KOPT-K1 (cell line): ENCODE data around the gene SLC43A1.
A peak's percentile ranks its signal among the peaks of the same experiment; 100 is the strongest.
"Not testable (repeated sequence)": the region's sequence is repeated elsewhere in the genome, so short reads cannot be mapped to it uniquely, and the experiment has no call there.

Experiments used
- H3K27ac ChIP-seq: fragments of 200-600 bp; sonication (generic); 2 replicates; pipeline ENCODE4 v1.5.1; 2016; ENCODE audit warnings: antibody characterized with exemption, mild to moderate bottlenecking, low read depth, low read length; ENCODE audit not compliant: poor library complexity, severe bottlenecking
- H3K36me3 ChIP-seq: fragments of 200-600 bp; sonication (generic); 2 replicates; pipeline ENCODE4 v1.5.1; 2017; ENCODE audit warnings: antibody characterized with exemption, mild to moderate bottlenecking, low read length, moderate library complexity; ENCODE audit not compliant: insufficient read depth
- H3K9me3 ChIP-seq: fragments of 200-600 bp; sonication (generic); 2 replicates; pipeline ENCODE4 v1.5.1; 2017; ENCODE audit warnings: antibody characterized with exemption, low read length, mild to moderate bottlenecking; ENCODE audit not compliant: insufficient read depth, poor library complexity, severe bottlenecking

SLC43A1 gene

GRCh38 chr11:57539342-57539741 lies 23.8 kb upstream of the SLC43A1 start:
- peaks cover 46% of the 10 kb centered on the region; the same call in 1 of the 2 replicates for H3K36me3 ChIP-seq
- H3K27ac ChIP-seq: no peak overlapping the region
- no peaks in the 10 kb centered on the region for H3K9me3 ChIP-seq

GRCh38 chr11:57536947-57537619 lies 21.6 kb upstream of the SLC43A1 start, which contains the start of gene SMTNL1:
SMTNL1 (plus strand) TSS chr11:57537595; CDS start chr11:57542643, 5,048 bp downstream.
- Histone ChIP-seq H3K27ac (no peak within 1 kb of the TSS), H3K9me3 (no peaks in the 10 kb centered on the region), H3K36me3 (peaks cover 30% of the 10 kb centered on the region; the same call in 1 of the 2 replicates)

DNA sequence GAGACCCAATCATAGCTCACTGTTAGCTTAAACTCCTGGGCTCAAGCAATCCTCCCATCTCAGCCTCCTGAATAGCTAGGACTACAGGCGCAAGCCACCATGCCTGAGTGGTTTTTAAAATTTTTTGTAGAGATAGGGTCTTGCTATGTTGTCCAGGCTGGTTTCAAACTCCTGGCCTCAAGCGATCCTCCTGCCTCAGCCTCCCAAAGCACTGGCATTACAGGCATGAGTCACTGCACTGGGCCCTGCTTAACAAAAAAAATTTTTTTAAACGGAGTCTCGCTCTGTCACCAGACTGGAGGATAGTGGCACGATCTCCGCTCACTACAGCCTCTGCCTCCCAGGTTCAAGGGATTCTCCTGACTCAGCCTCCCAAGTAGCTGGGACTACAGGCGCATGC lies 18.9 kb upstream of the SLC43A1 start:
- H3K27ac ChIP-seq, H3K9me3 ChIP-seq: not testable (repeated sequence)
- H3K36me3 ChIP-seq: peaks cover 14% of the 10 kb centered on the region; the same call in 1 of the 2 replicates

DNA sequence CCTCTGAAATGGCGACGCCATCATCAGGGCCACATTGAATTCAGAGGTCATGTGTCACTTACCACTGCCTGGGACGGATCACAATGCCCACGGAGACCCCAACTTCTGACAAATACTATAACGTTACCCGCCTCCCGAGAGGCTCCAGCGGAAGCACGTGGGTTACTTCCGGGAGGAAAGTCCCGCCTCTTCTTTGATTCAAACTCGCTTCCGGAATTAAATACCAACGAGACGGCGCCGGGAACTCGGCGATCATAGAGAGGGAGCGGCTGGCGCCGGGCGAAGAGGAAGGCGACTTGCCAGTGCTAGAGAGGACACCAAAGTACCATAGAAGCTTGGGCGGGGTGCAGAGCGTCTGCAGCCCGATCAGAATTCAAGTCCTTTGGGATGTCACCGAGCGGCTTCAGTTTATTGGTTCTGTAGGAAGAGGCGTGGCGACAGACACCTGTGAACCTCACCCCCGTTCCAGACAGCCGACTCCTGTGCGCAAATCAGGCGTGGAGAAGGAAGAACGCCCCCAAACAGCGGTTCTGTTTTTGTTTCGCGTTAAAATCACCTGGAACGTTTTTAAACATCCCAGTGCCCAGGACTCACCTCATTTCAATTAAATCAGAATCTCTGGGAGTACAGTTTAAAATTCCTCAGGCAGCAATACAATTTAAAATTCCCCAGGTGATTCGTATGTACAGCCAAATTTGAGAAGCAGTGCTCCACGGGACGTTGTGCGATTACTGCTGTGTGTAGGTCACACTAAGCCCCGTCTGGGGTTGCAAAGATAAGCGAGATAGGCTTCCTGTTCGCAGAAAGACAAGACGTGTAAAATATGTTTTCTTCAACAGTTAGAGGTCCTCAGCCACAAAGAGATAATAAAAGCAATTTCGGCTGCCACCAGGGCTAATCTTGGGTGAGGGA lies 15.3 kb upstream of the SLC43A1 start, which contains the start of gene TIMM10:
Gene TIMM10 (minus strand): TSS at position 159 of the 912 bp plus-strand sequence. CDS start 565 bp downstream, outside the sequence.
- H3K36me3 ChIP-seq: peaks cover 24% of the 10 kb centered on the region
- H3K27ac ChIP-seq: peak within 1 kb of the TSS; percentile 79
- H3K9me3 ChIP-seq: no peaks in the 10 kb centered on the region

GRCh38 chr11:57530215-57530595 lies 14.7 kb upstream of the SLC43A1 start:
- H3K9me3 ChIP-seq: no peaks in the 10 kb centered on the region
- H3K27ac ChIP-seq: peak overlapping the region; percentile 79
- H3K36me3 ChIP-seq: peaks cover 26% of the 10 kb centered on the region

DNA sequence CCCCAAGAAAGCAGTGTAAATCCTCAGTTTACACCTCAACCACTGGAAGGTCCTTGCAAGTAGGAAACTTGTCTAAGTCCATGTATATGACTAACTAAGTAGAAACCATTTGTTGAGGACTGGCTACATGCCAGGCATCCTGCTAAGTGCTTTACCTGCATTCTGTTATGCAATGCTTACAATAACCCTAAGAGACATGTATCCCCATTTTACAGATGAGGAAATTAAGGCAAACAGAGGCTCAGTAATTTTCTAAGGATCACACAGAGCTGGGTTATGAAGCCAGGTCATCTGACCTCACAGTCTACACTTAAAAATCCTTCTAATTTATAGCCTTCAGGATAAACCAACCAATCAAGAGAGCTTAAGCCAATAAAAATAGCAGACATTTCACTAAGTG lies 13.5 kb upstream of the SLC43A1 start:
- Histone ChIP-seq H3K9me3 (no peaks in the 10 kb centered on the region), H3K27ac (no peak overlapping the region), H3K36me3 (peaks cover 32% of the 10 kb centered on the region)

GRCh38 chr11:57527056-57527631 lies 11.6 kb upstream of the SLC43A1 start:
- Histone ChIP-seq H3K36me3 (peaks cover 32% of the 10 kb centered on the region), H3K27ac (no peak overlapping the region), H3K9me3 (no peaks in the 10 kb centered on the region)

DNA sequence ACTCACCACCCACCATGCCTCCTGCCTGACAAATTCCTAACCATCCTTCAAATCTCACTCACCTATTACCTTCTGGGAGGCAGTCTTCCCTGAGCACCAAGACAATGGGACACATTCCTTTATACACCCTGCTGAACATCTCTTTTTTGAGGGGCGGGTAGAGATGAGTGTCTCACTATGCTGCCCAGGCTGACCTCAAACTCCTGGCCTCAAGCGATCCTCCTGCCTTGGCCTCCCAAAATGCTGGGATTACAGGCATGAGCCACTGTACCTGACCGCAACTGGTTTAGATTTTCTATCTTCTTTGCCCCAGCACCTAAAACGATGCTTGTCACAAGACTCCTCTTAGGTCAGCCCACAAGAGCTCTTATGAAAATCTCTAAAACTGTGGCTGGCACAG lies 7.9 kb upstream of the SLC43A1 start:
- H3K9me3 ChIP-seq: no peaks in the 10 kb centered on the region
- H3K27ac ChIP-seq: no peak overlapping the region
- peaks cover 25% of the 10 kb centered on the region for H3K36me3 ChIP-seq

- H3K36me3 ChIP-seq: peaks cover 8% of the 10 kb centered on the region; the same call in 1 of the 2 replicates
- H3K27ac ChIP-seq: no peak overlapping the region
- H3K9me3 ChIP-seq: no peaks in the 10 kb centered on the region
Measured at GRCh38 chr11:57521116-57521515, 5.6 kb upstream of the SLC43A1 start.

DNA sequence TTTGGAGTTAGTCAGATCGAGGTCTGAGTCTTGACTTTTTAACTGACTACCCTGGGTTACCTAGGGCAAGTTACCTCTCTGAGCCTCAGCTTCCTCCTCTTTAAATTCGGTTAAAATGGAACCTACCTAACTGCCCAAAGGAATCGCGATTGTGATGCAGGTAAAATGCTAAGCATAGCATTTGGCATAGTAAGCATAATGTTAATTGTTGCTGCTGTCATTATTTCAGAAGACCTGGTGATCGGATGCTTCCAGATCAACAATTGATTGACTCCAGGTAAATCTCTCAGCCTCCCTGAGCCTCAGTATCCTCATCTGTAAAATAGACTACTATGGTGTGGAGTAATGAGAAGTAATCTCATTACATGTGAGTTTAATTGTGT lies 550 bp upstream of the SLC43A1 start:
- Histone ChIP-seq H3K36me3 (no peaks in the 10 kb centered on the region), H3K27ac (no peak overlapping the region), H3K9me3 (no peaks in the 10 kb centered on the region)

DNA sequence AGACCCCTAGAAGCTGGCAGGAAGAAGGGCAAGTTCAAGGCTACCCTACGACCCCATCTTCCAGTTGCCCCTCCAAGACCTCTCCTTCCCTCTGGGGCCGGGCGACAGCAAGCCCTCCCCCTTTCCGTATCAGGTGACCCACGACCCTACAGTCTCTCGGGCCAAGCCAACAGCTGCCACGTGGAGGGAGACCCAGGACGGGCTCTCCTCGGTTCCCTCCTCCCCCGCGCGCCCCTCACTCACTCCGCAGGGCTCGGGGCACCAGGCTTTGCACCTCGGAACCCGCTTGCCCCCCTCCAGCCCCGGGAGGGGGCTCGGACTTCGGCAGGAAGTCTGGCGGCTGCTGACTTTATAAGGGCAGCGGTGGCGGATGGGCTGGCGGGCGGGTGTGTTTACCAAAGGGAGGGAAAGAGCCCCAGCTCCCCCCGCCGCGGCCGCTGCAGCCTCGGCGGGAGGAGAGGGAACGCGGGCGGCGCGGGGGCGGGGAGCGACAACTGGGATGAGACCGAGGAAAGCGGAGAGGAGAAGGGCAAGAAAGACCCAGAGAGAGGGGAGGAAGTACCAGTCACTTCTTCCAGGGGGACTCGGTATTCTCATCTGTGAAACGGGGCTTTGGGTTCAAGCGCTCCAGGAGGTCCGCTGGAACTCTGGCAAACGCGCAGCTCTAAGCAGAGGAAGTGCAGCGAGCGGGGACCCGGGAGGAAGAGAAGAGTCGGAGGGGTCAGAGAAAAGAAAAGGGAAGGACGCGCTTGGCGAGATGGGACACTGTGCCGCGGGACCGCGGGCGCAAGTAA lies 767 bp downstream of the SLC43A1 start:
- no peaks in the 10 kb centered on the region for H3K36me3 ChIP-seq
- H3K27ac ChIP-seq: peak overlapping the region; percentile 1
- no peaks in the 10 kb centered on the region for H3K9me3 ChIP-seq

GRCh38 chr11:57513911-57514537 lies 1.5 kb downstream of the SLC43A1 start:
- H3K36me3 ChIP-seq: no peaks in the 10 kb centered on the region
- no peak overlapping the region for H3K27ac ChIP-seq
- no peaks in the 10 kb centered on the region for H3K9me3 ChIP-seq

- H3K27ac ChIP-seq: no peak overlapping the region
- H3K9me3 ChIP-seq: no peaks in the 10 kb centered on the region
- H3K36me3 ChIP-seq: no peaks in the 10 kb centered on the region
Measured at GRCh38 chr11:57513452-57513795, 2.1 kb downstream of the SLC43A1 start.
